Left ventricle myocardium inferior (tissue), 1 donor: ENCODE measurements around the gene SKAP2. TPM values are rescaled to one million over a fixed set of nuclear protein-coding genes. Genes with fewer than 3 reads are reported as not detected.

ENCODE experiments used
- DNase-seq: peaks from one replicate; pipeline ENCODE4 v3.0.0-alpha.2; 2020
- H3K27ac ChIP-seq: fragments of 200-600 bp; replicated peaks from 2 replicates; pipeline ENCODE4 v1.8.0; 2021
- H3K27me3 ChIP-seq: fragments of 200-600 bp; 2 replicates; pipeline ENCODE4 v1.8.0; 2021; ENCODE audit warnings: low read depth
- H3K36me3 ChIP-seq: fragments of 200-600 bp; 2 replicates; pipeline ENCODE4 v1.8.0; 2021
- H3K4me1 ChIP-seq: fragments of 200-600 bp; 2 replicates; pipeline ENCODE4 v1.8.0; 2021
- H3K4me3 ChIP-seq: fragments of 200-600 bp; 2 replicates; pipeline ENCODE4 v1.8.0; 2021; ENCODE audit warnings: mild to moderate bottlenecking, moderate library complexity
- H3K9me3 ChIP-seq: fragments of 200-600 bp; replicated peaks from 2 replicates; pipeline ENCODE4 v1.8.0; 2021
- CTCF ChIP-seq: fragments of 200-600 bp; IDR thresholded peaks from 2 replicates; pipeline ENCODE4 v1.8.0; 2021; ENCODE audit warnings: antibody characterized with exemption, mild to moderate bottlenecking, borderline replicate concordance
- intact Hi-C: fragments of 100-400 bp; cut with micrococcal nuclease; formaldehyde crosslinking; loops from one replicate; pipeline ENCODE4 v1.11.0; 2022
- long read RNA-seq: library from polyadenylated mRNA; unstranded; transcript quantifications from one replicate; pipeline ENCODE4 v2.0.0, GENCODE V29; 2021
- total RNA-seq: library from RNA; stranded (reverse); fragmentation: NEBNext Ultra II Directional; extraction: Animal tissue kit (Norgen Biotek cat#: 25700); gene quantifications from one replicate; pipeline ENCODE4 v1.2.1, GENCODE V29; 2021
- donor health status: DM: no; HTN: yes; CAD: no; lungs with severe emphysema.

SKAP2 gene
- 5.2 TPM for total RNA-seq
- long read RNA-seq, transcript SKAP2-201 (13 exons, 3,998 nt), result major isoform, 15 of 16 reads
- long read RNA-seq, partial matches to known transcripts, result 0 of 16 reads
- long read RNA-seq, other reads (novel, unspliced or antisense), result 1 of 16 reads

GRCh38 chr7:26864309-26865093 lies at the start of gene SKAP2:
Gene SKAP2, minus strand, starts transcription at chr7:26864590. Its CDS starts 161 bp downstream, at chr7:26864429.
- TF ChIP-seq CTCF, result no peak
- no peaks in the 10 kb centered on the region for H3K9me3 ChIP-seq
- peaks cover 95% of the 10 kb centered on the region for H3K27me3 ChIP-seq
- H3K4me1 ChIP-seq, result peaks cover 11% of the 10 kb centered on the region
- intact Hi-C loops, result no loop called here
- H3K4me3 ChIP-seq, result peak within 1 kb of the TSS; percentile 75
- peak within 1 kb of the TSS; percentile 84 for H3K27ac ChIP-seq
- H3K36me3 ChIP-seq, result no peaks in the 10 kb centered on the region
- peak; percentile 94 for DNase-seq

GRCh38 chr7:26912933-26913536 lies 48.6 kb upstream of the SKAP2 start:
- intact Hi-C loops, result no loop called here
- Histone ChIP-seq H3K36me3 (no peaks in the 10 kb centered on the region), H3K27me3 (peaks cover 48% of the 10 kb centered on the region), H3K4me1 (no peaks in the 10 kb centered on the region), H3K27ac (no peak overlapping the region), H3K9me3 (no peaks in the 10 kb centered on the region), H3K4me3 (no peak overlapping the region)
- DNase-seq, result no peak
- no peak for TF ChIP-seq CTCF

GRCh38 chr7:26912338-26912737 lies 47.9 kb upstream of the SKAP2 start:
- intact Hi-C loops, result no loop called here
- TF ChIP-seq CTCF, result no peak

GRCh38 chr7:26910221-26910620 lies 45.8 kb upstream of the SKAP2 start:
- no peak for TF ChIP-seq CTCF
- DNase-seq, result no peak
- intact Hi-C loops, result no loop called here

More at GRCh38 chr7:26912338-26912737, 47.9 kb upstream of the SKAP2 start:
- H3K9me3 ChIP-seq, result no peaks in the 10 kb centered on the region
- DNase-seq, result no peak
- H3K27me3 ChIP-seq, result peaks cover 42% of the 10 kb centered on the region
- H3K36me3 ChIP-seq, result no peaks in the 10 kb centered on the region
- H3K4me1 ChIP-seq, result no peaks in the 10 kb centered on the region
- H3K27ac ChIP-seq, result no peak overlapping the region
- H3K4me3 ChIP-seq, result no peak overlapping the region

GRCh38 chr7:26900251-26900650 lies 35.9 kb upstream of the SKAP2 start:
- intact Hi-C loops, result no loop called here
- Histone ChIP-seq H3K36me3 (no peaks in the 10 kb centered on the region), H3K4me1 (no peaks in the 10 kb centered on the region), H3K27me3 (peaks cover 45% of the 10 kb centered on the region), H3K9me3 (no peaks in the 10 kb centered on the region), H3K27ac (no peak overlapping the region), H3K4me3 (no peak overlapping the region)
- DNase-seq, result no peak
- TF ChIP-seq CTCF, result no peak

More at GRCh38 chr7:26910221-26910620, 45.8 kb upstream of the SKAP2 start:
- Histone ChIP-seq H3K27me3 (peaks cover 27% of the 10 kb centered on the region), H3K27ac (no peak overlapping the region), H3K4me1 (no peaks in the 10 kb centered on the region), H3K9me3 (no peaks in the 10 kb centered on the region), H3K36me3 (no peaks in the 10 kb centered on the region), H3K4me3 (no peak overlapping the region)
